HG03025 (cell line): ENCODE data around the gene FBXW8.

Source experiments
- ATAC-seq: cut with Tn5 transposase; IDR thresholded peaks from one replicate; pipeline ENCODE4 v1.9.1; 2021; ENCODE audit warnings: mild to moderate bottlenecking, moderate library complexity; ENCODE audit not compliant: unreplicated experiment, low FRiP score

The FBXW8 gene

DNA sequence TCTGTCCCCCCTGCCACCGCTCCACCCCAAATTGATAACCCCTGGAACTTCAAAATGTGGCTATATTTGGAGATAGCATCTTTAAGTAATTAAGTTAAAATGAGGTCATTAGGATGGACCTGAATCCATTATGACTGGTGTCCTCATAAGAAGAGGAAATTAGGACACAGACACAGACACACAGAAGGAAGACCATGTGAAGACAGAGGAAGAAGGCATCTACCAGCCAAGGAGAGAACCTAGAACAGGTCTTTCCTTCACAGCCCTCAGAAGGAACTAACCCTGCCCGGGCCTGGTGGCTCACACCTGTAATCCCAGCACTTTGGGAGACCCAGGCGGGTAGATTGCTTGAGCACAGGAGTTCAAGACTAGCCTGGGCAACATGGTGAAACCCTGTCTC lies 25.9 kb upstream of the FBXW8 start:
- no peak for ATAC-seq

DNA sequence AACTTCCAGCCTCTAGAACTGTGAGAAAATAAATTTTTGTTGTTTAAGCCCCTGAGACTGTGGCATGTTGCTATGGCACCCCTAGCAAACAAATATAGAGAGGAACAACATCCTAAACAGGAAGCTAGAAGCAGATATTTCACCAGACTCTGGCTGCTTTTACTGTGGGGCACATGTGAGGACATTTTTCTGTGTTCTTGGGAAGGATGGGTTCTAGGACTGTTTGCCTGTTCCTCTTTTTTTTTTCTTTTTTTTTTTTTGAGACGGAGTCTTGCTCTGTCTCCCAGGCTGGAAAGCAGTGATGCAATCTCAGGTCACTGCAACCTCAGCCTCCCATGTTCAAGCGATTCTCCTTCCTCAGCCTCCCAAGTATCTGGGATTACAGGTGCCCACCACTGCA lies 25.3 kb upstream of the FBXW8 start:
- no peak for ATAC-seq

DNA sequence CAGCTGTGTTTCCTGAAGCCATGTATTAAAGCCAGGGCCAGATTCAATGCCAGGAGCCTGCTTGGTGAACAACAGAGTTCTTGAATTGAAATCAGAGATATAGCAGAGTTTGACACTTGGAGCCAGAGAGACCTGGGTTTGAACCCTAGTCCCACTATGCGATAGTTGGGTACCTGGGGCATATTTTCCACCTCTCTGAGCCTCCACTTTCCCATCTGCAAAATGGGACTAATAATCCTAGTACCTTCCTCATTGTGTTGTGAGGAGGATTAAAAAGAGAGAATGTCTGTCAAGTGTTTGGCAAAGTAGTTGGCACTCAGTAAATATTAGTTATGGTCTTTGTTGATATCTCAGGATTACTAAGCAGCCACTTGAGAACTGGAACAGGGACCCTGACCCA lies 23.5 kb upstream of the FBXW8 start:
- ATAC-seq = no peak

DNA sequence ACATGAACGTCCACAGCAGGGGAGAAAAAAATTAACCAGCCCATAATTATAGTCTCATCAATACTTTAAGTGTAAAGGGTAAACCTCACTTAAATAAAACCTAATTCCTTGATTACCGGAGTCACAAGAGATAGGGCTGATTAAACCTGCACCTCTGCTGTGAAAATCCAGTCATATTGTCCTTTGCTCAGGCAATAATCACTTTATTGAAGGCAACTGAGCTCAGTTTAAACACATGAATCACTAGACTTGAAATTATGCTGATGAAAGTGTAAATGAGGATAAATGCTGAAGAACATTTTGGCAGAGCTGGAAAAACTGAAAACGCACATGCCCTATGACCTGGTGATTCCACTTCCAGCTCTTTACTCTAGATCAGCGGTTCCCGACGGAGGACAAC lies 22.9 kb upstream of the FBXW8 start:
- ATAC-seq = no peak

DNA sequence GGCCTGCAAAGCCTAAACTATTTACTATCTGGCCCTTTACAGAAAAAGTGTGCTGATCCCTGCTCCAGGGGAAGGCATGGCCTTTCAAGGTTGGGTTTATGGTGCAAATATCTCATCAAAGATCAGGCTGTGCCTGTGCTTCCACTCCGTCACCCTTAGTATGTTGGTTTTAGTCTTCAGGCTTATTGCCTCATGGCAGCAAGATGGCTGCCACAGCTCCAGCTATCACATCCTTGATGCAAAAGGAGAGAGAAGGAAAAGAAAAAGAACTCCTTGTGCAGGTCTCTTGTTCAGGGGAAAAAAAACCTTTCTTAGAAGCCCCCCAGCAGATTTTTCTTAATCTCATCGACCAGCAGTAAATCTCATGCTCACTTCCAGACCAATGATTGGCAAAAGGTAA lies 20.4 kb upstream of the FBXW8 start:
- no peak for ATAC-seq

DNA sequence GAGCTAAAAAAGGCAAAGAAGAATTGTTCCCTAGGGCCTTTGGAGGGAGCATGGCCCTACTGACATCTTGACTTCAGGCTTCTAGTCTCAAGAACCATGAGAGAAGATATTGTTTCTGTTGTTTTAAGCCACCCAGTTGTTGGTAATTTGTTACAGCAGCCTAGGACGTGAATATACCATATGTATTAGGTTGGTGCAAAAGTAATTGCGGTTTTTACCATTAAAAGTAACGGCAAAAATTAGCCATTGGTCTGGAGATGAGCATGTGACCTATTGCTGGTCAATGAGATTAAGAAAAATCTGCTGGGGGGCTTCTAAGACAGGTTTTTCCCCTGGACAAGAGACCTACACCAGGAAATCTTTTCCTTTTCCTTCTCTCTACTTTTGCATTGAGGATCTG lies 19.7 kb upstream of the FBXW8 start:
- ATAC-seq = no peak

DNA sequence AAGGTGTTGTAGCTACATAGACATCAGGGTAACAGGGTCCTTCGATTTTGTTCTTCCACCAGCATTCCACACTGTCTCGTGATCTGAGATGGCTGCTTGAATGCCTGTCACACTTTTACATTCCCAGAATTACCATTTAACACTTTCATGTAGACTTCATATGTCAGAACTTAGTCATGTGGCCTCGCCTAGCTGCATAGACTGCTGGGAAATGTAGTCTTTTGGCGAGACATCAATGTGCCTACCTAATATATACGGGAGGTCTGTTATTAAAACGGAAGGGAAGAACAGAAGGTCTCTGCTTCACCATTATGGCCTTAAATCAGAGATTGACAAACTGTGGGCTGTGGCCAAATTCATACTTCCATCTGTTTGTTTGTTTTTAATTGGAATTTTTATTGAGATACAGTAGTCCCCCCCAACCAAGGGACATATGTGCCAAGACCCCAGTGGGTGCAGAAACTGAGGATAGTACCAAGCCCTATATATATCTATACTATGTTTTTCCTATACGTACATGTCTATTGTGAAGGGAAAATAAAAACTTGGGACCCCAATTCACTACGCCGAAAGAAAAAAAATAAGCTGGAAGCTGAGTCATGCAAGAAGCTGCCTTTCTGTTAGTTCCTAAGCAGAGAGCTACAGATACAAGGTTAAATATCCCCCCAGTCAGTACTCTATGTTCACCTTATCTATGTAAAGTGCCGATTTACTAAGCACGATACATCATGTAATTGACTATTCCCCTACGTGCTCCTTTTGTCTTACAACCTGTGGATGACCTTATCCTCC lies 18.2 kb upstream of the FBXW8 start:
- no peak for ATAC-seq

DNA sequence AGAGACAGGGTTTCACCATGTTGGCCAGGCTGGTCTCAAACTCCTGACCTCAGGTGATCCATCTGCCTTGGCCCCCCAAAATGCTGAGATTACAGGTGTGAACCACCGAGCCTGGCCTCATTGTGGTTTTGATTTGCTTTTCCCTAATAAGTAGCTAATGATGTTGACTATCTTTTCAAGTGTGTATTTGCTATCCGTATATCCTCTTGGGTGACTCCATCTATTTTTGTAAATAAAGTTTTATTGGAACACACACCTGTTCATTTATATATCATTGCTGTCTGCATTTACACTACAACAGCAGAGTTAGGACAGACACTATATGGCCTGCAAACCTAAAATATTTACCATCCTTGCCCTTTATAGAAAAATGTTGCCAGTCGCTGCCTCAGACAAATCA lies 15.8 kb upstream of the FBXW8 start:
- ATAC-seq = no peak

DNA sequence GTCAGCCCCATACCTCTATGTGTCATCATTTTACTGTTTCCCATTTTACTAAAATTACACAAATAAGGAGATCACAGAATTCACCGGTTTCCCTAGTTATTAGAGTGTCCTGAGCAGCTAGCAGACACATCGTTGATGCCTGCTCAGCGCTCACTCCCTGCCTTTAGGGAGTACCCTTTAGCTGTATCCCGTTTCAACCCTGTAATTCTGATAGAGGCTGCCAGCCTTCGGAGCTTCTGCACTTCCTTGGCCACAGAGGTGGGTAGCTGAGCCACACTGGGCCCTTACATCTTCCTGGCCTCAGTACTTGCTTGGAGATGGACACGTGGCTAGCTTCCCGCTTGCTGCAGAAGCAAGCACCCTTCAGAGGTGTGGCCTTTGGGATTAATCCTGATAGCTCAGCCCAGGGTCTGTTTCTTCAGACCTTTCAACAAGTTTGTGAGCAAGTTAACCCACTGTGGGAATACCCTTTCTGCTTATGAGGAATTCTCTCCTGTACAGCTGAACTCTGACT lies 14.3 kb upstream of the FBXW8 start:
- no peak for ATAC-seq

DNA sequence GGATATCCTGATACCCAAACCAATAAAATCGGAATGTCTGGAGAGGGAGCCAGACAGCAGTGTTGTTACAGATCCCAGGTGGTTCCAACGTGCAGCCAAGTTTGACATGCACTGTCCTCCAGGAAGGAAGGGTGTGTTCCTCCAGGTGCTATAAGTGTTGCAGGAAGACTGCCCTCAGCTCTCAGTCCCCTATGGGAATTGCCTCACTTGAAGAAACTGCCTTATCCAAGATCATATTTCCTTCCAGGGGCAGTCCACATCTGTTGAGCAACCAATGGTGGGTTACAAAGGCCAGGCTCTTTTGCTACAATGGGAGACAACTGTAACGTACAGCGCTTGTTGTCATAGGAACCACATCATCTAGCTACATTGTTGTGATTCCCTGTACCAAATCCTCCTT lies 13.3 kb upstream of the FBXW8 start:
- no peak for ATAC-seq

DNA sequence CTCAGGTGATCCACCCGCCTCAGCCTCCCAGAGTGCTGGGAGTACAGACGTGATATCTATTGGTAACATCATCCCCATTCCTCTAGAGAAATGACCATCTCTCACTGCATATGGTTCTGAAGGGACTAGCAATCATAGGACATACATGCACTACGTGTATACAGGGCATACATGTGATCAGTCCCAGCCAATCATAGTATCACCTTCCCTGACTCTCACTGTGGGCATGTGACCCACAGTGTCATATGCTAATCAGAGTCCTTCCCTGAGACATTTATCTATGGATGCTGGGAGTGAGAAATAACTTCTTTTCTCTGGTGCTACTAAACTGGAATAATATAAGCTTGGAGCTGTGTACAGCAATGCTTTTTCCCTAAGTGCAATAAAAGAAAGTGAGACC lies 12.1 kb upstream of the FBXW8 start:
- no peak for ATAC-seq

DNA sequence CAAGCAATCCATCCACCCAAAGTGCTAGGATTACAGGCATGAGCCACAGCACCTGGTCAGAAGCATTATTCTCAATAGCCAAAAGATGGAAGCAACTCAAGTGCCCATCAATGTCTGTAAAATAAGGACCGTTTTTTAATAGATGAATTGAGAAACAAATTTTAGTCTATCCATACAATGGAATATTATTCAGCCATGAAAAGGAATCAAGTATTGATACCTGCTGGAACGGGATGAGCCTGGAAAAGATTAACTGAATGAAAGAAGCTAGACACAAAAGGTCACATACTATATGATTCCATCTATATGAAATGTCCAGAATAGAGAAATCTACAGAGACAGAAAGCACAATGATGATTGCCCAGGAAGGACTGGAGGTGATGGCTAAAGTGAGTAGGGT lies 9.1 kb upstream of the FBXW8 start:
- no peak for ATAC-seq

DNA sequence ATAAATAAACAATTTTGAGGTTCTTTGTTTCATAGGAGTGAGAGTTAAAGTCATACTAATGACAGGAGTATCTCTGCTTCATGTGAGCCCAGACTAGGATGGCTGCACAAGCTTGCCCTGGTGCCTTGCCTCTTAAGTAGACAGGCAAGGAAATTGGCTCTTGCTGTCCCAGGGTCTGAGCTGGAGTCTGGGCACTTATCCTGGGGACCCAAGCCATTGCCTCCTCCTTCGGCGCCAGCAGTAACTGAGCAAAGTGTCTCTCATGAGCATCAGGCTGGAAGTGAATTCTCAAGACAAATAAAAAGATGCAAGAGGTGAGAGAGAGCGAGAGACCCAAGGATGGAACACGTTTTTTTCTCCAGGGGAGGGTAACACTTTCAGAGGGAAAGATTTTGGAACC lies 6.9 kb upstream of the FBXW8 start:
- ATAC-seq = no peak

DNA sequence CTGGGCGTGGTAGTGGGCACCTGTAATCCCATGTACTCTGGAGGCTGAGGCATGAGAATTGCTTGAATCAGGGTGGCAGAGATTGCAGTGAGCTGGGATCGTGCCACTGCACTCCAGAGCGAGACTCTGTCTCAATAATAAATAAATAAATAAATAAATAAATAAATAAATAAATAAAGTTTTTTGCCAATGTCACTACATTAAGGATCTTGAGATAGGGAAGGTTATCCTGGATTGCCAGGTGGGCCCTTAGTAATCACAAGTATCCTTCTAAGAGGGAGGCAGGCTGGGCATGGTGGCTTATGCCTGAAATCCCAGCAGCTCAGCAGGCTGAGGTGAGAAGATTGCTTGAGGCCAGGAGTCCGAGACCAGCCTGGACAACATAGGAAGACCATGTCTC lies 4.5 kb upstream of the FBXW8 start:
- ATAC-seq = no peak

DNA sequence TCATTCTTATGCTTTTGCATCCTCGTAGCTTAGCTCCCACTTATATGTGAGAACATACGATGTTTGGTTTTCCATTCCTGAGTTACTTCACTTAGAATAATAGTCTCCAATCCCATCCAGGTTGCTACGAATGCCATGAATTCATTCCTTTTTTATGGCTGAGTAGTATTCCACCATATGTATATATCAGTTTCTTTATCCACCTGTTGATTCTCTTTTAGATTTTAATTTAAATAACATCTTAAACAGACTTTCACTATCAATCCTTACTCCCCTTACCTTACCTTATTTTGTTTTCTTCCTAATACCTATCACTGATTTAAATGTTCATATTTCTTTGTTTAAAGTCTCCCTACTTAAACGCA lies 488 bp upstream of the FBXW8 start:
- ATAC-seq = no peak

DNA sequence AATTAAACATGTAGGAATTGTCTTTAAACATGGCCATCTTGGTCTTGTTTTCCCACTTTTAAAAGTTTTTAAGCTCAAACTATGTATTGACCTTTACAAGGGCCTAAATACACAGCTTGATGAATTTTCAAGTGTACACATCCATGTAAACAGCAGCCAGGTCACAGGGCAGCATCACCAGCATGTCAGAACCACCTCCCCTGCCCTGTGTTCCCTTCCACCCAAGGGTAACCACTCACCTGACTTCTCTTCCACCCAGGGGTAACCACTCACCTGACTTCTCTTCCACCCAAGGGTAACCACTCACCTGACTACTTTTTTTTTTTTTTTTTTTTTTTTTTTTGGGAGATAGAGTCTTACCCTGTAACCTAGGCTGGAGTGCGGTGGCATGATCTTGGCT lies 4.6 kb downstream of the FBXW8 start:
- ATAC-seq = no peak

DNA sequence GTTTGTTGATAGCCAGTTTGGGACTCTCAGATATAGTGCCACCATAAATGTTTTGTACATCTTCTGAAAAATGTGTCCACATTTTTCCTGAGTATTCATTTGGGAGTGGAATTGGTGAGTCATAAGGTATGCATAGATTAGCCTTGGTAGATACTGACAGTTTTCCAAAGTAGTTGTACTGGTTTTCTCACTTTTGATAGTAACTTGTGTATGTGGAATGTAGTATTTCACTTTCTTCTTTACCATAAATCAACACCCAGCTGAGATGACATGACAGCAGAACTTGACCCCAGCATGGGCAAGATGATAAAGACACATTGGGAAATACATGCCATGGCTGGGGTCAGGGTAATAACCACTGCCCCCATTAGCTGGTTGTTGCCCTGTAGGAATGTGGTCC lies 5.4 kb downstream of the FBXW8 start:
- no peak for ATAC-seq

DNA sequence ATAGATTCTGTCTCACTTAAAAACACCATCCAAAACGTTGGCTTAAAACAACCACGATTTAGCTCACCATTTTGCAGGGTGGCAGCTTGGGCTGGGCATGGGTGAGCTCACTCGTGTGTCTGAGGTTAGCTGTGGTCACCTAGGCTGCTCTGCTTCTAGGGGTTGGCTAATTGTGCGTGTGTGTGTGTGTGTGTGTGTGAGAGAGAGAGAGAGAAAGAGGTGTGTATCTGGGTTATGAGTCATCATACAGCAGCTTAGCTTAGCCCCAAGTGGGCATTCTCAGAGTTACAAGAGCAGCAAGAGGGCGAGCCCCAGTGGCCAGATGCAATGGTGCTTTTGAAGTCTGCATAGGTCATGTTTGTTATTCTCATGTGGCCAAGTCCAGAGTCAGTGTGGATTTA lies 6.0 kb downstream of the FBXW8 start:
- peak; percentile 77 for ATAC-seq

DNA sequence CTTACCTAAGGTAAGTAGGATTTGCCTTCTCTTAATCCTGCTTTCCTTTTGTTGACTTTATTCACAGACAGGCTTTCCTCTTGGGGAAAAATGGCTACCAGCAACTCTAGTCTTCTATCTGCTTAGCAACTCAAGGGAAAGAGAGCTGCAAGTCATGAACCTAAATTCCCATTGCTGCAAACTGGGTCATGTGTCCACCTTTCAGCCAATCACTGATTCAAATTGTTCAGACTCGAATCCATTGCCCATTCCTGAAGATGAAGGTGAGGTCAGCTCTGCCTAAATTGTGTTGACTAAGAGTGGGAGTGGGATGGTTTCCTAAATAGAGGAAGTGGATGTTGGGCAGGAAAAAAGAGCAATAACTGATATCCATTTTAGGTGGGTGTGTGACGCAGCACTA lies 7.7 kb downstream of the FBXW8 start:
- ATAC-seq = no peak

DNA sequence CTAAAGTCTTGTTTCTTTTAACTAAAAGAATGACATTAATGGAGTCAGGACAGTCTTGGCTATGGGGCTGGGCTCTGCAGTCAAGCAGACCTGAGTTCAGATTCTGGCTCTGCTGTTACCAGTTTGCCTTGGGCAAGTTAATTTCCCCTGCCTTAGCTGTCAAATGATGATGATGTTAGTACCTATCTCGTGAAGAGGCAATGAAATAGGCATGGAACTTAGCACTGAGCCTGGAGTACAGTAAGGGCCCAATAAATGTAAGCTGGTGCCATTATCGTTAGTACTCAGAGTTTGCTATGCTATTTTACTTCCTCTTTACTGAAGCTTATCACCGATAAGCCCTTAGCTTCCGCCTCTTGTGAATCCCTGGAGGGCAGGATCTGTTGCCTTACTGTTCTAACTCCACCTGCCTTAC lies 8.5 kb downstream of the FBXW8 start:
- ATAC-seq = no peak

DNA sequence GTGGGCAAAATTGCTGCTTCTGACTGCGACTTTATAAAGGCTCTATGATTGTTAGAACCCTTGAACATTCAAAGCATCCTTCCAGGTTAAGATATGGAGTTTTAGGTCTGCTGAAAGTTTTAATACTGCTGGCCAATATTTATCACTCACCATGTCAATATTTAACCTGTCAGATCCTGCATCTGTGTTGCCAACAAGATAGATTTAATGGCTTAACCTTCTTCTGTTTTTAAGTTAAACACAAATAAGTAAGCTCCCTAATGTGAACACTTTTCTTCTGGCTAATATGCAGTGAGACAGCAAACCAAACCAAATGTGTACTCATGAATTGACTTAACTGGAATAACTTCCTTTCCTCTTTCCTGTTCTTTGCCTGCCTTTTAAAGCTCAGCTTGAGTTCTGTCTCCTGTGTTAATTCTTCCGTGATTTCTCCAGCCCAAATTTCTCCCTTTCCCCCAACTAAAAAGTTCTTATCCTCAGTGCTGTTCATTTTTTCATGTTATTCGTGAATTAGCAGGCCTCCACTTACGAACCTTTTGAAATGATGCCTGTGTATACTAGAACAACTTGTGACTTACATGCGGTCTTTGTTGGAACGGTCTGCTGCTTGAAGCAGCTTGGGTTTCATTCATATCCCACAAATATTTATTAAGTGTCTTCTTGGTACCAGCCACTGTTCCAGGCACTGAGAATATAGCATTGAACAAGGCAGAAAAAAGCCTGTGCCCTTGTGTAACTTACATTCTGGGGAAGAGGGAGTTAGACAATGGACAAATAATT lies 9.1 kb downstream of the FBXW8 start:
- no peak for ATAC-seq

DNA sequence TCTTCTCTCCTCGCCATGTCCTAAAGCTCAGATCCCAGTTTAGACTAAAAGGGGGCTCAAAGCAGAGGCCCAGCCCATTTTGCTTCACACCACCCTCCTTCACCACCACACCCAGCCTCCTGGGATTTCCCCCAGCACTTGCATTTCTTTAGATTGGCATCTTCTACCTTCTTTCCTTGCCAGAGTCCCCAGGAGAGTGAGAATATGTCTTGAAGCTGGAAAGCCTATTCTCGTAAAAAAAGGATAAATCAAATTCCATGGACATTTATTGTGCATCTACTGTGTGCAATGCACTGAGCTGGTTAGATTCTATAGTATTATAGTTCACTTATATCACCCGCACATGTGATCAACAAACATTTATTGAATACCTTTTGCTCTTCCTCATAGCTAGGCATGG lies 10.2 kb downstream of the FBXW8 start:
- no peak for ATAC-seq
